HG02973 (cell line): Measurements from ENCODE around the gene TMEM138.

Experiments used
- ATAC-seq: cut with Tn5 transposase; IDR thresholded peaks from one replicate; pipeline ENCODE4 v1.9.1; 2021; ENCODE audit warnings: moderate library complexity; ENCODE audit not compliant: unreplicated experiment

TMEM138 gene

DNA sequence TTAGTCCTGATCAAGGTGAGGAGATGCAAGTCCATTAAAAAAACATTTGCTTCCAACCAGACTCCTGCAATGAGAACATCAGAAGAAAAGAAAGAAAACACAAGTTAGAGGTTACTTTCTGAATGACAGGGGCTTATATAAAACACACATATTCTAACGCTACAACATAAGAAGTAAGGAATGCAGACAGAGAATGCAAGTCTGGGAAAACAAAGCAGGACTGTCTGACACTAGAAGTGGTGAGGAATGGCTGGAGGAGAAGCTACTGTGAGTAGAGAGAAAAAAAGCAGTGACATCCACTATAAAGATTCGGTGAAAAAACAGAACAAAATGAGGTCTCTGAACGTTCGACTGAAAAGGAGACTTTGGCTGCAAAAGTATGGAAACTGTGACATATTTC is 42.5 kb downstream of the TMEM138 start:
- ATAC-seq = no peak

DNA sequence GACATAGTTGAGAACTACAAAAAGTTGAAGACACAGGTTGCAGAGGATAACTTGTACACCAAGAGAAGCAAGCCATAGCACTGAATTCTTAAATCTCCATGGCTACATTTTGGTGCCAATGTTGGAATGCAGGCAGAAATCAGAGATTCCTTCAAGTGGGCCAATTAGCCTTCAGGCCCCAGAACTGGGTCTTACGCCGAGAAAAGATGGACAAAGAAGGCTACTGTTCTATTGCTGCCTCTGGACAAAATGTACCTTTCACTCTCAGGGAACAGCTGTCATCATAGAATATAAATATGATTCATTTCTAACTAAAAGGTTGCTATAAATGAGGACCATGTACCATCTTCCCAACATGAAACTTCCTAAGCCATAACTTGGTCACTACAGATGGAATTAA is 43.9 kb downstream of the TMEM138 start:
- ATAC-seq = no peak

DNA sequence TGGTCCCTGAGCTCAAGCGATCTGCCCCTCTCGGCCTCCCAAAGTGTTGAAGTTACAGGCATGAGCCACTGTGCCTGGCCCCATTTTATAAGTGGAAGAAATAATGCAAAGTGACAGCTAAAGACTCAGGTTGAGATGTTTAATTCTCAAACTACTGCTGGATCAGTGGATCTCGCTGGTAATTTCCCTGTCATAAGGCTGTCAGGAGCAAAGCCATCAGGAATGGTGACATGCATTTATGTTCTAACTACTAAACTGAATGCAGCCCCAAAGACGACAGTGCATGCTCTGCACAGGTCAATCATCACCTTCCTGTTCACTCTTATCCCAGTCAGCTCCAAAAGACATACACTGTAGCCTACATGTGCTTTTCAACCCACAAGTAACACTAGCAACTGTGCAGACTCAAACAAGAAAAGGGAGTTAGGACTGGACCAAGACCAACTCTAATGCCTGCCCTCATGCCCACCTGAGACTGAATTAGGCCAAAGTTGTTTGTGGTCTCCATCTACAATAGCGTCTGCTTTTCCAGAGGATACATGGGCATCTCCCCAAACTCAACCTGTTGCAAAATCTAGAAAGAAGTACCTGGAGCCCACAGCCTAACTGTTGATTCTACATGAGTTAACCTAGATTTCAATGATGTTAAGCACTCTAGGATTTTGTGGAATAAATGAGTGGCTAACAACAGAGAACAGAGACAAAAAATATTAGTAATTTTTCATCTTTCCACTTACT is 45.0 kb downstream of the TMEM138 start:
- ATAC-seq = no peak

DNA sequence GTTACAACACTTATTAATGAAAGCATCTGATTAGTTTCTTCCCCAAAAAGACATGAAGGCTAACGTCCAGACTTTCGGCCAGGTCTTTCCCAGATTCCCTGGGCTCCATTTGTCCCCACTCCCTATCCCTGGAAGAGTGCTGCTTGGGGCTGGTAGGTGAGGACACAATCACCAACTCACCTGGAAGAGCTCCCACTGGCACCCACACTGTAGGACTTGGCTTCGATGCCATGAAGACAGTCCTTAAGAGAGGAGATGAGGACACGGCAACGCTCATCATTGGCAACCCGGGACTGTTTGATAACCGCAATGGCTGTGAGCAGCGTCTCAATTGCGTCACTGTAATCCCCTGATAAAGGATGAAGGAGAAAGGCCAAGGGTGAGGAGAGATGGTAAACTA is 49.4 kb downstream of the TMEM138 start:
- no peak for ATAC-seq

DNA sequence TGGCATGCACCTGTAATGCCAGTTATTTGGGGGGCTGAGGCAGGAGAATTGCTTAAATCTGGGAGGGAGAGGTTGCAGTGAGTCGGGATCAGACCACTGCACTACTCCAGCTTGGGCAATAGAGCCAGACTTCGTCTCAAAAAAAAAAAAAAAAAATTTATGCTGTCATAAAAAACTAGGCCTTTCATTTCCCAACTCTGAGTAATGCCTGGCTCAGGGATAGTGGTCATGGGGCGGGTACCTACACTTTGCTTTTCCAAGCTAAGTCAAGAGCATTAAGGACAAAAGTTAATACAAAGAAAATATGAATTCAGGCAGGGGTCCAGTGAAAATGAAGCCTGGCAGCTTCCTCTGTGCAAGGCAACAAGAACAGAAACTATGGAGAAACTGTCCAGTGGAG is 51.3 kb downstream of the TMEM138 start:
- ATAC-seq = no peak

DNA sequence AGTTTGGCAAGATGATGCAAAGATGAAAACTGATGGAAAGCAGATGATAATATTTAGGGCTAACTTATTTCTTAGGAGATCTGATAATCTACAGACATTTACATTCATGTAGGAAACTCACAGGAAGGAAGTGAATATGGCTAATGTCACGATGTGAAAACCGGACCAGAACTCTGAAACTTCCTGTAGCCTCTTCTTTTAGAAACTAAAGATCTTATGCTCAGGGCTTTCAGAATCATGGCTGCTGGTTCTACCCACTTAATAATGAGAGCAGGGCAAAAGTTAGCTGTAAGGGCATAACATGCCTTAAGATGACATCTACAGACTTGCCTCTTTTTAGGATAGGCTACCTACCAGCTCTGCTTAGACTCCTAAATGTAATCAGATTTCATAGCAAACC is 52.4 kb downstream of the TMEM138 start:
- ATAC-seq = no peak

DNA sequence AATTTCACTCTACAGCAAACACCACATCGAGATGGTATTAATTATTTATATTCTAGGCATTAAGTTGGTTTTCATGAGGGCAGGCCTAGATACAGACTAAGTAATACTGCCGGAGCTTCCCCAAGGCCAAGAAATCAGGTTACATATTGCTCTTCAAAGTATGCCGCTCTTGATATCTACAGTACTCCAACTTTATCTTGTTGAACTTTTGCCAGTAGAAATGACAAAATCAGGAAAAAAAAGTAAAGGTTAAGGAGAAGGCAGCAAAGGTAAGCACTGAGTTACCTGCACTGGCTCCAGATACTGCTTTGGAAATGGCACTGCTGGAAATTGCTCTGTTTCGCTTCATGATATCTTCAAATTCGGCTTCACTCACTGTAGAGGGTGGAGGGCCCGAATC is 53.2 kb downstream of the TMEM138 start:
- no peak for ATAC-seq

DNA sequence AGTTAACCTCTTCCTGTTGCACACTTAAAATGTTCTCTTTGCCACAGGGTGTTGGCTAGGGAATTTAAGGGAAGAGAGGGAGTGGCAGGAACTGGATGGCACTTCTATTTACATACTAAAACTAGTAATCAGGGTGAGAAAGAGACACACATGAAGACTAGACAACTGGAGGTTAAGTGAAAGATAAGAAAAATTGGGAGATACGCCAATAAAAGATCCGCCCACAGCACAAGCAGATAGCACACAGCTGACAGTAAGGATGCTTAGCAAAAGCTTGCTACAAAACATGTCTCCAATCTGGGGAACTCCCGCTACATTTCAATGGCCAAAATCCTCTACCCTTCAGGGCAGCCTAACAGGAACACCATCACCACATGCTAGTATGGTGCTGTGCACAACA is 54.8 kb downstream of the TMEM138 start:
- no peak for ATAC-seq

DNA sequence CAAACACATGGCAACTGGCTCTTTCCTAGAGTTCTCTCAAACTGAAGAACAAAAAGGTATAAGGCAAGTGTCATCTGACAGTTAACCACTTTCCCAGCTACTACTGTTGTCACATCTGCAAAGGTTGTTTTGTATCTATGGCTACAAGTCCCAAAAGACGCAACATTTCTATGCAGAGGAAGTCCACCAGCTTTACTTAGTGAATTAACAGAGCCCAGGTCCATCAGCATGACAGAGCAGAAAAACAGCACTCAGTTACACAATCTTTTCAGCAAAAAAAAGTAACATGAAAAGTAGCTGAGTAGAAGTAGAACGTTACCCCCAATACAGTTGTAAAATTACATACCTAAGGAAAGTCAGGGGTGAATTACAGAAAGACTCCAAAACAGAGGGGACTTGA is 55.5 kb downstream of the TMEM138 start:
- ATAC-seq = no peak

DNA sequence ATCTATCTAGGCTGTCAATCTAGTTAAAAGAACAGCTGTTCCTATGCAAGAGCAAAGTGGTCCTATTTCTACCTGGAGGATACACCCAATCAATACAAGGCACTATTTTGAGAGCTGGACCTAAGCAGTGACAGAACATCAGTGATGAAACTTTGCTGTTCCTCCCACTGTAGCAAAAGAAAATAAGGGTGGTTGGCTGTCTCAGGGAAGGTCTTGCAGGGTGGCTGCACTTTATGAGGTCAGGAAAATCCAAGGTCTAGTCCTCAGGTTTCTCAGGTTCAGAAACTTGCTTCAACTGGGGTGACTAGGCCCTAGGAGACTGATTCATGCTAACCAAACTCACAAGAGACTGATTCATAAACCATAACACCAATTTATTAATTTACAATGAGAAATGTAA is 56.0 kb downstream of the TMEM138 start:
- ATAC-seq = no peak
